Gastroesophageal sphincter (tissue), 4 donors: Measurements from ENCODE around the gene ELOA. TPM values are rescaled to one million over a fixed set of nuclear protein-coding genes. Genes with fewer than 3 reads are reported as not detected.
A peak's percentile ranks its signal among the peaks of the same experiment; 100 is the strongest.

Experiments used
- ATAC-seq: fragments of 150-250 bp; one replicate; pipeline ENCODE4 v1.9.1; 2016; ENCODE audit warnings: mild to moderate bottlenecking, moderate library complexity
- H3K27ac ChIP-seq, 4 donors: fragments of 200-600 bp; sonication (generic) in 3 of 4; 1 replicate in 3 of 4; 2 replicates in 1 of 4; pipeline ENCODE4 v1.5.1; 2016 to 2019
- H3K27me3 ChIP-seq: fragments of 200-600 bp; sonication (generic); one replicate; pipeline ENCODE4 v1.5.1; 2019
- H3K36me3 ChIP-seq, 2 donors: fragments of 200-600 bp; sonication (generic); one replicate each; pipeline ENCODE4 v1.5.1; 2019; ENCODE audit warnings: control low read depth in 1 of 2
- H3K4me1 ChIP-seq, 3 donors: fragments of 200-600 bp; sonication (generic); 1 replicate in 2 of 3; 2 replicates in 1 of 3; pipeline ENCODE4 v1.5.1; 2016 to 2019; ENCODE audit warnings: control low read depth in 2 of 3
- H3K4me3 ChIP-seq, 2 donors: fragments of 200-600 bp; sonication (generic); one replicate each; pipeline ENCODE4 v1.5.1; 2019; ENCODE audit warnings: mild to moderate bottlenecking in 1 of 2, moderate library complexity in 1 of 2
- H3K9me3 ChIP-seq, 3 donors: fragments of 200-600 bp; sonication (generic); one replicate each; pipeline ENCODE4 v1.5.1; 2017 to 2019; ENCODE audit warnings: control low read depth in 2 of 3
- CTCF ChIP-seq, 4 experiments: fragments of 200-600 bp in 2 of 4; fragments of 450-650 bp in 2 of 4; sonication (generic) in 1 of 4; IDR thresholded peaks; one replicate each; pipeline ENCODE4 v1.5.1; 2017 to 2019; ENCODE audit warnings: antibody characterized with exemption in 4 of 4, mild to moderate bottlenecking in 2 of 4, moderate library complexity in 2 of 4
- EP300 ChIP-seq: sonication (generic); formaldehyde crosslinking; IDR thresholded peaks from one replicate; pipeline ENCODE4 v1.6.1; 2017; ENCODE audit warnings: antibody characterized with exemption, mild to moderate bottlenecking
- POLR2A ChIP-seq, 2 donors: fragments of 450-650 bp; IDR thresholded peaks; one replicate each; pipeline ENCODE4 v1.6.1; 2017; ENCODE audit warnings: antibody characterized with exemption in 2 of 2, mild to moderate bottlenecking in 2 of 2, moderate library complexity in 1 of 2
- POLR2AphosphoS5 ChIP-seq: sonication (generic); formaldehyde crosslinking; IDR thresholded peaks from one replicate; pipeline ENCODE4 v1.6.1; 2017; ENCODE audit warnings: antibody characterized with exemption
- WGBS, 2 donors: methylation state at CpG; one replicate each; pipeline ENCODE4 v1.1.5; 2018; ENCODE audit warnings: low coverage in 1 of 2; 5-methylcytosine and 5-hydroxymethylcytosine counted together
- total RNA-seq, 4 donors: library from RNA; depleted of rRNA; stranded (reverse); fragments of >200 nt; gene quantifications; one replicate each; pipeline ENCODE4 v1.1.0, GENCODE V29; 2016

The ELOA gene, protein sequence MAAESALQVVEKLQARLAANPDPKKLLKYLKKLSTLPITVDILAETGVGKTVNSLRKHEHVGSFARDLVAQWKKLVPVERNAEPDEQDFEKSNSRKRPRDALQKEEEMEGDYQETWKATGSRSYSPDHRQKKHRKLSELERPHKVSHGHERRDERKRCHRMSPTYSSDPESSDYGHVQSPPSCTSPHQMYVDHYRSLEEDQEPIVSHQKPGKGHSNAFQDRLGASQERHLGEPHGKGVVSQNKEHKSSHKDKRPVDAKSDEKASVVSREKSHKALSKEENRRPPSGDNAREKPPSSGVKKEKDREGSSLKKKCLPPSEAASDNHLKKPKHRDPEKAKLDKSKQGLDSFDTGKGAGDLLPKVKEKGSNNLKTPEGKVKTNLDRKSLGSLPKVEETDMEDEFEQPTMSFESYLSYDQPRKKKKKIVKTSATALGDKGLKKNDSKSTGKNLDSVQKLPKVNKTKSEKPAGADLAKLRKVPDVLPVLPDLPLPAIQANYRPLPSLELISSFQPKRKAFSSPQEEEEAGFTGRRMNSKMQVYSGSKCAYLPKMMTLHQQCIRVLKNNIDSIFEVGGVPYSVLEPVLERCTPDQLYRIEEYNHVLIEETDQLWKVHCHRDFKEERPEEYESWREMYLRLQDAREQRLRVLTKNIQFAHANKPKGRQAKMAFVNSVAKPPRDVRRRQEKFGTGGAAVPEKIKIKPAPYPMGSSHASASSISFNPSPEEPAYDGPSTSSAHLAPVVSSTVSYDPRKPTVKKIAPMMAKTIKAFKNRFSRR
- 10 to 100 TPM; 37.8 to 41.9 (median 41.4) TPM for total RNA-seq

- WGBS, 2 donors: 0% methylated on average over 10 of the region's 119 CpGs; no CpG with 5 or more reads in 1 of the 2 donors
- H3K9me3 ChIP-seq: no peaks in the 10 kb centered on the region
- H3K4me3 ChIP-seq: peak within 1 kb of the TSS; percentile 89 to 100
- peaks cover 0 to 7% of the 10 kb centered on the region in 2 donors for H3K36me3 ChIP-seq
- ATAC-seq: peak; percentile 90
- TF ChIP-seq POLR2A (IDR thresholded peaks at IDR 0.05) (peak; percentile 68 to 81), EP300 (no peak), CTCF (IDR thresholded peaks at IDR 0.05) (no peak), POLR2AphosphoS5 (peak; percentile 68)
- H3K27ac ChIP-seq: peak within 1 kb of the TSS; percentile 89 to 97 (median 96)
- H3K27me3 ChIP-seq: no peaks in the 10 kb centered on the region
- H3K4me1 ChIP-seq: peaks cover 7 to 52% (median 11%) of the 10 kb centered on the region in 3 donors
These were observed at the start of gene ELOA for GRCh38 chr1:23743287-23744152. TSS of gene ELOA (plus strand) at chr1:23743471. CDS start at chr1:23743504, 33 bp downstream.

GRCh38 chr1:23693599-23693998 lies 49.7 kb upstream of the ELOA start:
- H3K9me3 ChIP-seq: no peaks in the 10 kb centered on the region
- peaks cover 5 to 61% (median 12%) of the 10 kb centered on the region in 3 donors for H3K4me1 ChIP-seq
- no peak overlapping the region for H3K4me3 ChIP-seq
- ATAC-seq: no peak
- TF ChIP-seq EP300 (no peak), CTCF (IDR thresholded peaks at IDR 0.05) (no peak), POLR2A (IDR thresholded peaks at IDR 0.05) (no peak), POLR2AphosphoS5 (no peak)
- WGBS, 2 donors: 57 to 61% methylated on average over 2 of the region's 2 CpGs
- H3K36me3 ChIP-seq: peaks cover 2 to 62% of the 10 kb centered on the region in 2 donors
- H3K27me3 ChIP-seq: no peaks in the 10 kb centered on the region
- H3K27ac ChIP-seq: no peak overlapping the region

GRCh38 chr1:23694371-23694770 lies 48.9 kb upstream of the ELOA start:
- WGBS, 2 donors: 42 to 62% methylated on average over 3 of the region's 3 CpGs
- Histone ChIP-seq H3K9me3 (no peaks in the 10 kb centered on the region), H3K4me1 (peaks cover 5 to 67% (median 12%) of the 10 kb centered on the region in 3 donors), H3K27me3 (no peaks in the 10 kb centered on the region), H3K4me3 (no peak overlapping the region), H3K36me3 (peaks cover 2 to 69% of the 10 kb centered on the region in 2 donors), H3K27ac (no peak overlapping the region)
- ATAC-seq: no peak
- TF ChIP-seq POLR2A (IDR thresholded peaks at IDR 0.05) (no peak), CTCF (IDR thresholded peaks at IDR 0.05) (no peak), POLR2AphosphoS5 (no peak), EP300 (no peak)

- H3K27me3 ChIP-seq: no peaks in the 10 kb centered on the region
- no peak for ATAC-seq
- peaks cover 2 to 82% of the 10 kb centered on the region in 2 donors for H3K36me3 ChIP-seq
- H3K4me1 ChIP-seq: peaks cover 5 to 72% (median 12%) of the 10 kb centered on the region in 3 donors
- WGBS, 2 donors: 95% methylated on average over 2 to 3 of the region's 3 CpGs
- no peak overlapping the region for H3K27ac ChIP-seq
- no peak overlapping the region for H3K4me3 ChIP-seq
- TF ChIP-seq POLR2A (IDR thresholded peaks at IDR 0.05) (no peak), CTCF (IDR thresholded peaks at IDR 0.05) (no peak), EP300 (no peak)
- H3K9me3 ChIP-seq: no peaks in the 10 kb centered on the region
These were observed 47.6 kb upstream of the ELOA start for GRCh38 chr1:23695667-23696066.
